NCI-H2107 (cell line): ENCODE data around the gene RELA.
"Not testable (repeated sequence)": the region's sequence is repeated elsewhere in the genome, so short reads cannot be mapped to it uniquely, and the experiment has no call there.

ENCODE experiments used
- DNase-seq: peaks from one replicate; lab custom pipeline; 2025; lab: John Stamatoyannopoulos, UW

Gene RELA

DNA sequence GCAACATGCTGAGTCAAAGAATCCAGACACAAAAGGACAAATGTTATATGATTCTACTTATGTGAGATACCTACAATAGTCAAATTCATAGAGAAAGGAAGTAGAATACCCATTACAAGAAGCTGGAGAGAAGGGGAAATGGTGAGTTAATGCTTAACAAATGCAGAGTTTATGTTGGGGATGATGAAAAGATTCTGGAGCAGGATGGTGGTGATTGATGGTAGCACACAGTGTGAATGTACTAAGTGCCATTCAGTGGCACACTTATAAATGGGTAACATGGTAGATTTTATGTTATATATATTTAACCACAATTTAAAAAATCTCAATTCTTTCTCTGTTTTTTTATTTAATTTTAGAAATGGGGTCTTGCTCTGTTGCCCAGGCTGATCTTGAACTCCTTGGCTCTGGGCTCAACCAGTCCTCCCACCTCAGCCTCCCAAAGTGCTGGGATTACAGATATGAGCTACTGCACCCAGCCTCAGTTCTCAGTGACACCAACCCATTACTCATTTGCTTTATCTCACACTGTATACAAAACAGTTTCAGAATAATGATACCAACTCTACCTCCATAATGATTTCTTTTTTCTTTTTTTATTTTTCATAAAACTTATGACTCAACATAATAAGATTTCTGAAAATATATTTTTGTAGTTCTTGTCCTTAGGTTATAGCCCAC lies 9.6 kb upstream of the RELA start:
- no peak for DNase-seq

DNA sequence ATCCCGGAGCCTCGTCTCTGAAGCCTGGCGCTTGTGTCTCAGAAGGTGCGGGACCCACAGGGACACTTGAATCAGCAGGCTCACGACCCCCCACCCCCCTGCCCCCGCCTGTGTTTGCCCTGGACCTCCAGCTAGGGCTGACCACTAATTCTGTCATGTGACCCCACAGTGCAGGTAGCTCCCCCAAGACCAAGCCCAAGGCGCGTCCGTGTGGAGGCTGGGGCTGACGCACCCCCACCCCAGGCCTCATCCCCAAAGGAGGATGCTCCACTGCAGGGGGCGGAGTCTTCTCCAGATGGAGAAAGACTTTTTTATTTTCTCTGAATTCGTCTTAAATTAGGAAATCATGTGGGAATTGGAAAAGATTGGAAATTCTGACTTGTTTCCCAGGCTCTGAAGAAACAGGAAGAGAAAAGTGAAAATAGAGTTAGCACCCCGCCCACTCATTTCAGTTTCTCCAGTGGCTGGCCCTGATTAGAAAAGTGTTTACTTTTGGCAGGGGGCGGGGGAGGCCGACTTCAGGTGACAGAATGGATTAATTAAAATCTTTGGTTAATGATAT lies 1.0 kb upstream of the RELA start:
- no peak for DNase-seq

DNA sequence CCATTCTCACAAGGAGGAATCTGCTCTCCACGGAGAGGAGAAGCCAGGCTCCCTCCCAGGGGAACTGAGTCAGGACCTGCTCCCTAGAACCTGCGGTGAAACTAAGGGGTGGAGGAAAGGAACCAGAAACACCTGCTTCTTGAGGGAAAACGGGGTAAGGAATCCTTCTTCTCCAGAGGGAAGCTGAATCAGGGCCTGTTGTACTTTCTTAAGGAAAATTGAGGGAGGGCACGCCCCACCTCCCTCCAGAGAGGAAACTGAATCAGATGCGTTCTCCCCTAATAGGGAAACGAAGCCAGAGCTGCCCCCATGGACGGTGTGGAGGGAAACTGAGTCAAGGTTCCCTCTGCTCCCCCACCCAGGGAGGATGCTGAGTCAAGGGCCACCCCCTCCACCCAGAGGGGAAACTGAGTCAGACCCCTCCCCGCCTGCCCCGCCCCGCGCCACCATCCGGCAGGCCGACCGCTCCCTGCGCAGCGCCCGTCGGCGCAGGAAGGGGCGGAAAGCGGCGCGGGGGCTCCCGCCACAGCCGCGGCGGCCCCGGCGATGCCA lies 393 bp downstream of the RELA start:
- DNase-seq, result no peak

DNA sequence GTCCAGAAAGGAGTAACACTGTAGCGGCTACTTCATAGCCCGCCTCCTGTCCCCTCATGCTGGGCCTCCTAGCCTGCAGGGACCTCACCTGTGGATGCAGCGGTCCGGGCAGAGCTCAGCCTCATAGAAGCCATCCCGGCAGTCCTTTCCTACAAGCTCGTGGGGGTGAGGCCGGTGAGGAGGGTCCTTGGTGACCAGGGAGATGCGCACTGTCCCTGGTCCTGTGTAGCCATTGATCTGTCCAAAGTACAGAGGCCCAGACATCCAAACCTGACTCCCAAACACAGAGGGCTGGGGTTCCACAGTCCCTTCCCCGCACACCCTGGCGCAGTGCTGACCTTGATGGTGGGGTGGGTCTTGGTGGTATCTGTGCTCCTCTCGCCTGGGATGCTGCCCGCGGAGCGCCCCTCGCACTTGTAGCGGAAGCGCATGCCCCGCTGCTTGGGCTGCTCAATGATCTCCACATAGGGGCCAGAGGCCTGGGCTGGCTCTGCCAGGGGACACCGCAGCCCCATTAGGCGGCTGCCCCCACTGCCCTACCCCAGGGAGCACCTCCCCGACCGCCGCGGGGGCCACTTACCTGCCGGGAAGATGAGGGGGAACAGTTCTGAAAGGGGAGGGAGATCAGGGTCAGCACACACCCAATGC lies 993 bp downstream of the RELA start:
- no peak for DNase-seq

DNA sequence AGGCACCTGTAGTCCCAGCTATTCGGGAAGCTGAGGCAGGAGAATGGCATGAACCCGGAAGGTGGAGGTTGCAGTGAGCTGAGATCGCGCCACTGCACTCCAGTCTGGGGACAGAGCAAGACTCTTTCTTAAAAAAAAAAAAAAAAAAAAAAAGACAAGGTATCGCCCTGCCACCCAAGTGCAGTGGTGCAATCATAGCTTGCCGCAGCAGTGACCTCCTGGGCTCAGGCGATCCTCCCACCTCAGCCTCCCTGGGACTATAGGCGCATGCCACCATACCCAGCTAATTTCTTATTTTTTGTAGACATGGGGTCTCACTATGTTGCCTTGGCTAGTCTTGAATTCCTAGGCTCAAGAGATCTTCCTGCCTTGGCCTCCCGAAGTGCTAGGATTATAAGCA lies 1.8 kb downstream of the RELA start:
- DNase-seq, result not testable (repeated sequence)

DNA sequence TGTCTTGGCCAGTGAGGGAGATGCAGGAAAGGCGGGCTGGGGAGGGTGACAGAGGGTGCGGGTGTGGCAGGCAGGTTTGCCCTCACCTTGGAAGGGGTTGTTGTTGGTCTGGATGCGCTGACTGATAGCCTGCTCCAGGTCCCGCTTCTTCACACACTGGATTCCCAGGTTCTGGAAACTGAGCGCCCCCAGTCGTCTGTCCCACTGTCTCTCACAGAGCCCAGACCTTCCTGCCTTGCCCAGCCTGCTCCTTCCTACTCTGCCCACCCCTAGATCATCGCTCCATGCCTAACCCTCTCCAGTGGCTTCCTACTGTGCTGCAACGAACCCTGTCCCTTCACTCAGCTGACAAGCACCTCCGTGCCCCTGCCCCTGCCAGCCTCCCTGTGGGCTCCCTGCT lies 2.7 kb downstream of the RELA start:
- DNase-seq, result no peak

DNA sequence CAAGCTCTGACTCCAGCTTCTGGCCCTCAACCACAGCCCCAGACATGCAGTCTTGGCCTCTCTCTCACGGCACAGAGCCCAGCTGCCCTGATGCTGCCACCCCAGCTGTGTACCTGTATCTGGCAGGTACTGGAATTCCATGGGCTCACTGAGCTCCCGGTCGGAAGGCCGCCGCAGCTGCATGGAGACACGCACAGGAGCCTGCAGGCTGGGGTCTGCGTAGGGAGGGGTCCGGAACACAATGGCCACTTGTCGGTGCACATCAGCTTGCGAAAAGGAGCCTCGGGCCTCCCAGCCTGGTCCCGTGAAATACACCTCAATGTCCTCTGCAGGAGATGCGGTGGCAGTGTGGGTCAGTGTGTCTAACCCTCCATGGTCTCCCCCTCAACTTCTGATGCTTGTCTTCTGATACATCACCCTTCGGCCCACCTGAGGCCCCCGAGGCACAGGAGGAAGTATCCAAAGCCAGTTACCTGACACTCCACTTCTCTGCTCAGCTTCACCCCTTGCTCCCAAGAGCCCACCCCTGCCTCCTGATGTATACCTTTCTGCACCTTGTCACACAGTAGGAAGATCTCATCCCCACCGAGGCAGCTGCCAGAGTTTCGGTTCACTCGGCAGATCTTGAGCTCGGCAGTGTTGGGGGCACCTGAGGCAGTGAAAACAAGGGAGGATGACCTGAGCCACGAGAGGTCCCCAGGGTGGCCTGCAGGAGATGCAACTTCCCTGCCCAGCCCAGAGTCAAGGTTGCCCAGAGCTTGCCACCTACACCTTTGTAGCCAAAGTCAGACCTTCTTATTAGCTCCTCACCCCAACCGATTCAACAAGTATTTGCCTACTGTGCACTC lies 4.3 kb downstream of the RELA start:
- no peak for DNase-seq

DNA sequence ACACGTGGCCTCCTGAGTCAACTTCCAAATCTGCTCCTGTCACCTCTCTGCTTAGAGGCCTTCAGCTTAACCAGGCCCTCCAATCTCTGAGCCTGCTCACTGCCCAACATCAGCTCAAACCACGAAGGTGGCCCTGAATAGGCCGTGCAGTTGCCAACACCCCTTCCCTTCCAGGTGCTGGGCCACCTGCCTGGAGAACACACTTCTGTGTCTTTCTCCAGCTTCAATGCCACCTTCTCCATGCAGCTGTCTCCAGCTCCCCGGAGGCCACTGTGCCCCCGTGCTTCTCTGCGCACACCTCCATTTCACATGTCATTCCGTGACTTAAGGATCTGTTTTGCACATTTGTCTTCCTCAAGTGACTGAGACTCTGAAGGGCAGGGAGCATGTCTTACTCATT lies 5.3 kb downstream of the RELA start:
- no peak for DNase-seq

DNA sequence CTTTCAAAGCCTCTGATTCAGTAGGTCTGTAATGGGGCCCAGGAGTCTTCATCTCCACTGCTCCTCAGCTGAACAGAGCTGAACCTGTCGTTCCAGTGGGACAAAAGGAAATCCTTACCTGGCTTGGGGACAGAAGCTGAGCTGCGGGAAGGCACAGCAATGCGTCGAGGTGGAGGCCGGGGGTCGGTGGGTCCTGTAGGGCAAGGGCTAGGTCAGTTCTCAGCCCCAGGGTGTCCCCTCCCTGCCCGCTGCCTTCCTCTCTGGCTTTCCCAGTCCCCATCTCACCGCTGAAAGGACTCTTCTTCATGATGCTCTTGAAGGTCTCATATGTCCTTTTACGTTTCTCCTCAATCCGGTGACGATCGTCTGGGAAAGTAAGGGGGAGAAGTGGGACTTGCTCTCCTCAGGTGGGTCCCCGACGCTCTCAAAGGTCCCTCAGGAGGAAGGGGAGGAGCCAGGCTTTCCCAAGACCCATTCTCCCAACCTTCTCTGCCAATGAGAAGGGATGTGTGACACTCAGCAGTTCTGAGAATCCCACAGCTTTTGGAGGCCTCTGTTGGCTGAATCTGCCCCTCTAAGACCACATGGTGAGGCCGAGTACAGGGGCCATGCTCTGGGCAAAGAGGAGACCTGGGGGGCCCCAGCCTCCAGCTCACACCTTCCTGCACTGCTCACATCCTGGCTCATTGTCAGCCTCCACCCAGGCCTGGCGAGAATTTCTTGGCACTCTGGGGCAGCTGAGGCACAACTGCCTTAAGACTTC lies 7.0 kb downstream of the RELA start:
- no peak for DNase-seq

DNA sequence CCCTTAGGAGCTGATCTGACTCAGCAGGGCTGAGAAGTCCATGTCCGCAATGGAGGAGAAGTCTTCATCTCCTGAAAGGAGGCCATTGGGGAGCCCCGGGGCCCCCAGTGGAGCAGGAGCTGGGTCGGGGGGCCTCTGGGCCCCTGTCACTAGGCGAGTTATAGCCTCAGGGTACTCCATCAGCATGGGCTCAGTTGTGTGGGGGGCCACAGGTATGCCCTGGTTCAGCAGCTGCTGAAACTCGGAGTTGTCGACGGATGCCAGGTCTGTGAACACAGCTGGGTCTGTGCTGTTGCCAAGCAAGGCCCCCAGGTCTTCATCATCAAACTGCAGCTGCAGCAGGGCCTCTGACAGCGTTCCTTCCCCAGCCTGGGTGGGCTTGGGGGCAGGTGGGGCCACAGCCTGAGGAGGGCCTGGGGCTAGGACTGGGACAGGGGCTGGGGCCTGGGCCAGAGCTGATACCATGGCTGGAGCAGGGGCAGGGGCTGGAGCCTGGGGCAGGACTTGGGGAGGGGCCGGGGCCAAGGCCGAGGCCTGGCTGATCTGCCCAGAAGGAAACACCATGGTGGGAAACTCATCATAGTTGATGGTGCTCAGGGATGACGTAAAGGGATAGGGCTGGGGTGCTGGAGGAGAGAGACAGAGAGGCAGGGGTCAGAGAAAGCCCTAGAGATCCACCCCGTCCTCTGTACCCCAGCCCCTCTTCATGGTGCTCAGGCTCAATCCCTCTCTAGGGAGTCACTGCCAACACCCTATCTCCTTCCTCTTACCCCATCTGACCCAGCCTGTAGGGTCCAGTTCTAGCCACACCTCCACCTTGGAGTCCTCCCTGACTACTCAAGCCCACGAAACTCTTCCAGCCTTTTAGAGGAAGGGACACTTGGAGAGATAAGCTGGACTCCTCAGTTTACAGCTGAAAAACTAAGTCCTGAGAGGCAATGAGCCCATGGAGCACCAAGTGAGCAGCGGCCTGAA lies 8.1 kb downstream of the RELA start:
- no peak for DNase-seq

DNA sequence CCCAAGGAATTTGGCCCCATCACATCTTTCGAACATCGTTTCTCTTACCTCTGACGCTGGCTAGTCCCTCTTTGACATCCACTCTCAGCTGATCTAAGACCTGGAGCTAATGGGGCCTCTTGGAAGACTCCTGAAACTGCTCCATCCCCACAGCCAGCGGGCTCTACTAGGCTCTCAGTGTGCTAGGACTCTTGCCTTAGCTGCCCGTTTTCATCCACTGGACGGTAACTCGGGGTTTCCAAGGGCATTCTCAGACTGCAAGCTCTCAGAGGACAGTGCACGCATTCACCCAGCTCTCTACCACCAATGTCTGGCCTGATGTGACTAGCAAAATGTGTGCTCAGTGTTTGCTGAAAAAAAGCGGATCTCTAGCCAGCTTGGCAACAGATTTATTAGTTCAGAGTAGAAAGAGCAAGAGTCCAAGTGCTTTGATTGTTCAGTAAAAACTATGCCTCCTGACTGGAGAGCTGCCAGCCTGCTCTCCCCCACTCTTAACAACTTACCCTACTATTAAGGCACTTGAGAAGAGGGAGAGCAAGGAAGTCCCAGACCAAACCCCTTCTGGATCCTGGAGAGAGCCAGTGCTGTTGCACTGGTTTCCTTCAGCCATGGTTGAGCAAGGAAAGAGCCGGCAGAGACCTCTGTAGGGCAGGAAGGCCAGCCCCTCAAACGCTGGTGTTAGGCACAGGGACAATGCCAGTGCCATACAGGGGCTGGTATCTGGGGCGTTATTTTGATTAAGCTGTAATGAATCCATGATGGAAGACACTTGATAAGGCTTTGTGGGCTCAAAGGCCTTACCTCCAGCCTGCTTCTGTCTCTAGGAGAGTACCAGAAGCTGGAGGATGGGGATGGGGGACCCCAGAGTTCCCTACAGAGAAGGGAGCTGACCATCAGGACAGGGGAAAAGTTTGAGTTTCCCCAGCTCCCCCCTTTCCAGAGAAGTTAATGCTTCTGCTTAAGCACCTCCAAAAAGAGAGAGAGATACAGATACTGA lies 9.2 kb downstream of the RELA start:
- DNase-seq, result no peak

DNA sequence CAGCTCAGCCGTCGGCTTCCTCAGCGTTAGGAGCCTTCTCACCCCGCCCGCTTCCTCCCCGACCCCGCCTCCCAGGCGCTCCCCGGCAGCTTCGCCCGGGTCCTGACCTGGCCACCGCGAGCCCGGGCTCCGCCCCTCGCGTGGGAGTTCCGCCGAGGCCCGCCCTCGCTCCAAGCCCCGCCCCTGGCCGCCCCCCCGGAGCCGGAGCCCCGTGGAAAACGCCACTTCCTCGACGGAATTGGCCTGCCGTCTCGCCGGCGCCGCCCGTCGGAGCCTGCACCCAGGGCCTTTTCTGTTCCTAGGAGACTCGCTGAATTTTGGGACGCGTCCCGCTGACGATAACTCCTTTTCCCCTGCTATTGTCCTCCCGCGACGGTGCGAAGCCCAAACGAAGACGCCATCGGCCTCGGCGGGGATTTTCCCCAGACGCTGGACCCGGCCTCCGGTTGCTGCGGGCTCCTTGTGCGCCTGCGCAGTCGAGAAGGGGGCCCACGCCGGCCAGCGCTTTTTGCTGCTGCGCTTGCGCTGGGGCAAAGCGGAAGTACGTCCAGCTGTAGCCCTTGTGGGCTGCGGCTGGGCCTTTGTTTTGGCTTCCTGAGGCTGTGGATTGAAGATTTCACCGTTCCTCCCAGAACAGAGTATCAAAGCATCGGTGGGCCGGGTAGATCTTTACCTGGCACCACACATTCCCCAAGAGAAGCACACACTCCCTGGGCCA lies 10.0 kb downstream of the RELA start:
- peak; percentile 76 for DNase-seq

DNA sequence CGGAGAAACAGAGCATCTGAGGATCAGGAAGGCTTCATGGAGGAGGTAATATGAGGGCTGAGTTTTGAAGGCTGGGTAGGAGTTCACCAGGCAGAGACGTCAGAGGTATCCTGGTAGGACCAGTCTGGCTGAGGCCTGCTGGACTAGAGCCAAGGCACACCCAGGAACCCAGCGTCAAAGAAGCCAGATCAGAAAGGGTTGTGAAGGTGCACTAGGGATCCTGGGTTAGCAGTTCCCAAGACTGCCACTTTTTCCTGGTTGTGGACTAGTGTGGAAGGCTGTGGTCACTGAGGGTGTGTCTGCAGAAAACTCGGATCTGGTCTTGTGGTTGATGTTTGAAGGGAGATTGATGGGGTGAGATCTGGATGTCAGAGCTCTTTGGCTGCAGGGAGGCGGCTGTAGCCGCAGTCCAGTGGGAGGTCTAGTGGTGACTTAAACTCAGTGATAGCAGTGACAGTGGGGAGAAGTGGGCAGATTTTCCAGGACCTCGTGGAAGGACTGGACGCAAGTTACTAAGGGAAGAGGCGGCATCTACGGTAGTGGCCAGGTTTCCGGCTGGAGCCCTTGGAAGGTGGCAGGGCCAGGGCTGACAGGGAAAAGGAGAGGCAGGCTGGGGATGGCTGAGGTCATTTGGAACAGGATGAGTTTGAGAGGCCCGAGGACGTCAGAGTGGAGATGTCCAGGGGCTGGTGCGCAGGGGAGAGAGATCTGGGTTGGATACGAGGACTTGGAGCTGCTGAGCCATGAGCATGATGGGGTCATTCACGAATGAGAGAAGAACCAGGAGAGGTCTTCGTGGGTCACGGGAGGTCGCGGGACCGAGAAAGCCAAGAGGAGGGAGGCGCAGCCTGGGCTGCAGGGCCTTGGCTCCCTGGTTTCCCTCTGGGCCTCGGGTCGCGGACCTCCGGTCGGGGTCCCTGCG lies 10.9 kb downstream of the RELA start:
- DNase-seq, result no peak

DNA sequence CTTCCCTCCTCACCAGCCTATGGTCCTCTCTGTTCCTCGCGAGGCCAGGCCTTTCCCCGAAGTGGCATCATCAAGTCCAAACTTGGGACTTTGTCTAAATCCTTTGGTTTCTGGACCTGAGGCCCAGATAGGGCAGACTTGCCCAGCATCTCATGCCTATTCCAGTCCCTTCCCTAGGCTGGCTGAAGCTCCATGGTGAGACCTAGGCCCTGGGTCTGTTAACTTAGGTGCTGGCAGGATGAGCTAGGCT lies 11.5 kb downstream of the RELA start:
- no peak for DNase-seq

DNA sequence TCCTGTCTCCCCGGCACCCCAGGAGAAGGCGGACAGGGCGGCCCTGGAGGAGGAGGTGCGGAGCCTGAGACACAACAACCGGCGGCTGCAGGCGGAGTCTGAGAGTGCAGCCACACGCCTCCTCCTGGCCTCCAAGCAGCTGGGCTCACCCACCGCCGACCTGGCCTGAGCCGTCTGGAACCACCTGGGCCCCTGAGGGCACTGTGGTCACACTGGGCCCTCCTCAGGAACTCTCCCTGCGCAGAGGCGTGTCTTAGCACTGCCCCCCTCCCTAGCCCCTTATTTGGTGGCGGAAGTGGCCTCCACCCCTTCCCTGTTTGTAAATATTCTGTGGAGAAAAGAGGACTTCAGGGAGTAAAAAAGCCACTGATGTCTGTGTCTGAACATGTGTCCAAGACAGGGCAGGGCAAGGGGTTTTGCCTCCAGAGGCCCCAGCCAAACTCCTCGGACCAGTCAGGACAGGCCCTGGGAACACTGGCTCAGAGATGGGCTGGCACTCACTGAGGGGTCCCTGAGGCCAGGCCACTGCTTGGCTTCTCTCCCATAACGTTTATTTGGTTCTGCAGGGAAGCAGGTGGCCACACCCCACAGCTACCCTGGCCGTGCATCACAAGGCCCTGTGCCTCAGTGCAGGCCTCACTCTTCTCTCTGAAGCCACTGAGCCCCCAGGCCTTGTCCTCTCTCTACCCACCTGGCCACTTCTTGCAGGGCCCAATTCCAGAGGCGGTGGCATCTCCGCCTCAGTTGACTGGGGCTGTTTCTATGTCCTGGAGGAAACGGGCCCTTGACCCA lies 12.0 kb downstream of the RELA start:
- no peak for DNase-seq

DNA sequence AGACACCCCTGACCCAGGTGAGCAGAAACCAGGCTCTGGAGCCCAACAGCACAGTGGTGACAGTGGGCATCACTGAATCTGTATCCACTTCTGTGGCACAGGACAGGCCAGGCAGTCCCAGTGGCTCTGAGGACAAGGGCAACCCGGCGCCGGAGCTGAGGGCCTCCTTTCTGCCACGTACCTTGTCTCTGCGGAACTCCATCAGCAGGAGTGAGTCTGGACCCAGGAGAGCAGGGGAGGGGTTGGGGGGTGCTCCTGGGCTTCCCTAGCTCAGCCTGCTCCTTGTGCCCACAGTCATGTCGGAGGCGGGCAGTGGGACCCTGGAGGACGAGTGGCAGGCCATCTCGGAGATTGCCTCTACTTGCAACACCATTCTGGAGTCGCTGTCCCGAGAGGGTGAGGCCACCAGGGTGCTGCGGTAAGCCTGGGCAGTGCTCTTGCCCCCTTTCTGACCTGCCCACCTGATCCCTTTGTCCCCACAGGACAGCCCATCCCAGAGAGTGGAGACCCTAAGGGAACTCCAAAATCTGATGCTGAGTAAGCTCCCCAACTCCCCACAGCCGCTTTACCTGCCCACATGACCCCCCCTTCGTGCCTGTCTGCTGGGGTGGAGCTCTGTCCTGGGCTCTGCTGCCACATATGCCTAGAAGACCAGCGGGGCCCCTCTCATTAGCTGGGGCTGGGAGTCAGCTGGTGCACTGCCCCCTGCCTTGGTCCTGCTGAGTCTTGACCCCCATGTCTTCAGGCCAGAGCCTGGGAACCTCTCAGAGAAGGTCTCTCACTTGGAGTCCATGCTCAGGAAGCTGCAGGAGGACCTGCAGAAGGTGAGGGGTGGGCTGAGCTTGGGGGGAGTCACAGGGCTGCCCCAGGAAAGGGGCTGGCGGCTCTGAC lies 12.8 kb downstream of the RELA start:
- DNase-seq, result no peak
